GM12801 (cell line): Measurements from ENCODE around the gene PIP4K2C.

Experiments used
- CTCF ChIP-seq: IDR thresholded peaks from one replicate; pipeline ENCODE4 v1.5.1; 2011; ENCODE audit warnings: control low read depth; ENCODE audit not compliant: insufficient read length; ENCODE audit errors: extremely low read depth

Gene PIP4K2C

DNA sequence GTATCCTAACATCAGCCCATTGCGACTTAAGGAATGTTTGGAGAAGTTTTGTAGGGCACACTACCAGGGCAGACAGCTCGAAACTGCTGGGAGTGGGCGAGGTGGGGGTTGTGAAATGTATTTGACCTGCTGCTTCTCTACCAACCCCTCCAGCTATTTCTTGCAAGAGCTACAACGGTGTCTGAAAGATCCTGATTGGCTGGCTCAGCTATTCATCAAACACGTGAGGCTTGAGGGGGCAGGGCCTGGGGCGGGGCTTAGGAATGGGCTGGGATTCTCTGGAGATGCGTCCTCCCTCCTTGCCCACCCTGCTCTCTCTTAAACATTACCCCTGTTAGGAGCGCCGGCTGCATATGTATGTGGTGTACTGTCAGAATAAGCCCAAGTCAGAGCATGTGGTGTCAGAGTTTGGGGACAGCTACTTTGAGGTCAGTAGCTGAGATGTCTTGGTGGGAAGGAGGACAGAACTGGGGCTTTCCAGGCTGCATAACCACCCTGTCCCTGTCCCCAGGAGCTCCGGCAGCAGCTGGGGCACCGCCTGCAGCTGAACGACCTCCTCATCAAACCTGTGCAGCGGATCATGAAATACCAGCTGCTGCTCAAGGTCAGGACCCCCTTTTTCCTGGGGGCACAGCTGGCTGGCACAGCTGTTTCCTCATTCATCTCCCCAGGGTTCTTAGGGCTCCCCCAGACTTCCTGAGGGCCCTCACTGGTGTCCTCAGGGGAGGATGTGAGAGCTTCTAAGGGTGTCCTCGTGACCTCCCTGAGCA is 23.4 kb downstream of the PIP4K2C start:
- no peak for TF ChIP-seq CTCF

GRCh38 chr12:57614948-57615500 is 24.0 kb downstream of the PIP4K2C start:
- TF ChIP-seq CTCF, result no peak

- no peak for TF ChIP-seq CTCF
Observed at GRCh38 chr12:57615637-57616036, 24.6 kb downstream of the PIP4K2C start.

DNA sequence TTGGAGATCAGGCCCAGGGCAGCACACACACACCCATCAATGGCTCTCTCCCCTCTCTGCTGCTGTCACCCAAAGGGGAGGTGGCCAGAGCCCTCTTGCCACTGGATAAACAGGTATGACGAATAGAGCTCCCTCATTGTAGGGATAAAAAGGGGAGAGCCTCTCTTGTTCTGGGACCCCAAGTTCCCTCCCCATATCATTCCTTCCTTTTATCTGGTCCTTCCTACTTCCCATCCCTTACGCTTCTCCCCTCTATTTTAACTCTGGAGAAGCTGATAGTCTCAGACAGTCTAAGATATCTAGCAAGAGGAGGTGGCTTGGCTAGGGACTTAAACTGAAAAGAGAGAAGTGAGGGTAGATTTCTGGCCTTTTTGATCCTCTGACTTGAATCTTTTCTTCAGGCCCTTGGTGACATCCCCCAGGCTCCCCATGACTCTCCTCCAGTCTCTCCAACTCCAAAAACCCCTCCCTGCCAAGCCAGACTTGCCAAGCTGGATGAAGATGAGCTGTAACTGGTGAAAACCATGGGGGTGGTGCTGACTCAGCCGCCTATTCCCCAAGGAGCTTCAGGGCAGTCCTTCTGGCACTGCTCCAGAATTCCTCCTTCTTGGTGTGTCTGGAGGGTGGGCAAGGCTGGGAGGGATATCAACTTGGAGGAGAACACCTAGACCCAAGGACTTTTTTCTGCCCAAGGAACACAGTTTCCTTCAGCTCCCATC is 25.6 kb downstream of the PIP4K2C start:
- no peak for TF ChIP-seq CTCF

- no peak for TF ChIP-seq CTCF
Observed at GRCh38 chr12:57617942-57618341, 26.9 kb downstream of the PIP4K2C start.

GRCh38 chr12:57618966-57619433 is 28.0 kb downstream of the PIP4K2C start:
- TF ChIP-seq CTCF, result no peak

DNA sequence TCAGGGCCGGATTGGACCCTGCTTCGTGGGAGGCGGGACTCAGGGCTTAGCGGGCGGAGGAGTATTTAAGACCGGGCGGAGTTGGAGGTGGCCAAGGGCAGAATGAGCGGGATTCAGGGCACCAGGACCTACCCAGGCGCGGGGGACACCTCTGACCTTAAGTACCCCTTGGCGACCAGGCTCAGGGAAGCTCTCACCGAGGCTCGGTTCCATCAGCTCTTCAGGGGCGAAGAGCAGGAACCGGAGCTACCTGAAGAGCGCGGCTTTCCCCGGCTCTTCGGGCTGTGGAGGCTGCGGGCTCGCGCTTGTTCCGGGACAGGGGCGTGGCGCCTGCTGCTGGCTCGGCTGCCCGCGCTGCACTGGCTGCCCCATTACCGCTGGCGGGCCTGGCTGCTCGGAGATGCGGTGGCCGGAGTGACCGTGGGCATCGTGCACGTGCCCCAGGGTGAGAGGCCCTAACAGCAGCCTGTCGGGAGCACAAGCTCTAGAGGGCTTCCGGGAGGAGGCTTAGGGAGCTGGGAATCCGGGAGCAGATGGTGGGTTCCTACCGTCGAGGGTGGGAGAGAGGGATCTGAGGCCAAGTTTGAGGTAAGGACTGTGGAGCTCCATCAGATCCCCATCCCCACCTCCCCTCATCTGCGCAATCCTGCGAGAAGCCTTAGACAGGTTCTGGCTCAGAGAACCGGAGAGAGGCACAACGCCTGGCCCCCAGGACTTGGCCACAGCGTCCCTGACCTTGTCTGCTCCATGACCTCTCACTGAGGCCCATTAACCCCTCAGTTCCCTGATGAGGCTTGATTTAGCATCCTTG is 28.6 kb downstream of the PIP4K2C start:
- TF ChIP-seq CTCF, result no peak
